ENCODE data around the gene METTL1.
"Not testable (repeated sequence)": the region's sequence is repeated elsewhere in the genome, so short reads cannot be mapped to it uniquely, and the experiment has no call there.

Gene METTL1

DNA sequence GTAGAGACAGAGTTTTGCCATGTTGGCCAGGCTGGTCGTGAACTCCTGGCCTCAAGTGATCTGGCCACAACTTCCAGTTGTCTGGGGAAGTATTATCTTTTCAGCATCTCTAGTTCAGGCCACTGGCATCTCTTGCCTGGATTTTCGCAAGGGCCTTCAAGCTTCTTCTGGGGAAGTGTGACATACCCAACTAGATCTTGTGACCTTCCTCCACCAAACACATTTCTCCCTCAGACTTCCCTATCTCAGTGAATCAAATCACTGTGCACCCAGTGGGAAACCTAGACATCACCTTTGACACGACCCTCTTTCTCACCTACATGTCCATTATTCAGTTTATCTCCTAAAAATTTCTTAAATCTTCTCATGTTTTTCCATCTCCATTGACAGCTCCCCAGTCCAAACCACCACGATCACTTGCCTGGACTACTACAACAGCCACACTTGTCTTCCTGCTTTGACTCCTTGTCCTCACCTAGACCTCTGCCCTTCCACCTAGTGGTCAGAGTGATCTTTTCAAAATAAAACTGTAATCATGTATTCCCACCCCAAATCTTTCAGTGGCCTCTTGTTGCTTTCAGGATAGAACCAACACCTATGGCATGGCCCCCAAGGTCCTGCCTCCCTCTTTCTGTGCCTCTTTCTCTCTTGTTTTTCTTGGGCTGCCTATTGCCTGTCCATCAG is 3.8 kb upstream of the METTL1 start:
- no peaks in the 10 kb centered on the region for H4K20me1 ChIP-seq (ENCODE audit: low read depth, low read length)
- no peaks in the 10 kb centered on the region for H3K9me2 ChIP-seq (replicated peaks; ENCODE audit: insufficient read depth, low read length)
- H3K9me3 ChIP-seq (ENCODE audit: insufficient read depth, low read length): no peaks in the 10 kb centered on the region
- no peak overlapping the region for H3K4me3 ChIP-seq (ENCODE audit: insufficient read depth, low read length, poor library complexity, severe bottlenecking)
- H3K27ac ChIP-seq (ENCODE audit: low read depth, low read length): no peak overlapping the region
- H3K36me3 ChIP-seq (ENCODE audit: low read length): no peaks in the 10 kb centered on the region
- 0 out of 2 replicates have a peak, but pooled peaks cover 5% of the 10 kb centered on the region for H3F3A ChIP-seq (ENCODE audit: insufficient read depth)
- no peak overlapping the region for H2AFZ ChIP-seq (ENCODE audit: low read depth, low read length, severe bottlenecking)
- TF ChIP-seq, protein P1, sequence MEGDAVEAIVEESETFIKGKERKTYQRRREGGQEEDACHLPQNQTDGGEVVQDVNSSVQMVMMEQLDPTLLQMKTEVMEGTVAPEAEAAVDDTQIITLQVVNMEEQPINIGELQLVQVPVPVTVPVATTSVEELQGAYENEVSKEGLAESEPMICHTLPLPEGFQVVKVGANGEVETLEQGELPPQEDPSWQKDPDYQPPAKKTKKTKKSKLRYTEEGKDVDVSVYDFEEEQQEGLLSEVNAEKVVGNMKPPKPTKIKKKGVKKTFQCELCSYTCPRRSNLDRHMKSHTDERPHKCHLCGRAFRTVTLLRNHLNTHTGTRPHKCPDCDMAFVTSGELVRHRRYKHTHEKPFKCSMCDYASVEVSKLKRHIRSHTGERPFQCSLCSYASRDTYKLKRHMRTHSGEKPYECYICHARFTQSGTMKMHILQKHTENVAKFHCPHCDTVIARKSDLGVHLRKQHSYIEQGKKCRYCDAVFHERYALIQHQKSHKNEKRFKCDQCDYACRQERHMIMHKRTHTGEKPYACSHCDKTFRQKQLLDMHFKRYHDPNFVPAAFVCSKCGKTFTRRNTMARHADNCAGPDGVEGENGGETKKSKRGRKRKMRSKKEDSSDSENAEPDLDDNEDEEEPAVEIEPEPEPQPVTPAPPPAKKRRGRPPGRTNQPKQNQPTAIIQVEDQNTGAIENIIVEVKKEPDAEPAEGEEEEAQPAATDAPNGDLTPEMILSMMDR (IDR thresholded peaks at IDR 0.05; ENCODE audit: insufficient read depth, low read length, poor library complexity, severe bottlenecking): no peak
- no peak for TF ChIP-seq EZH2phosphoT487 (conservative IDR thresholded peaks at IDR 0.05; ENCODE audit: low read length)
- no peak overlapping the region for H3K9ac ChIP-seq (ENCODE audit: low read length)
- no peaks in the 10 kb centered on the region for H3K79me2 ChIP-seq (ENCODE audit: insufficient read depth, low read length)
- no peaks in the 10 kb centered on the region for H3K27me3 ChIP-seq (ENCODE audit: low read length)
- no peak overlapping the region for H3K4me2 ChIP-seq (ENCODE audit: low read depth, low read length, poor library complexity, severe bottlenecking)

DNA sequence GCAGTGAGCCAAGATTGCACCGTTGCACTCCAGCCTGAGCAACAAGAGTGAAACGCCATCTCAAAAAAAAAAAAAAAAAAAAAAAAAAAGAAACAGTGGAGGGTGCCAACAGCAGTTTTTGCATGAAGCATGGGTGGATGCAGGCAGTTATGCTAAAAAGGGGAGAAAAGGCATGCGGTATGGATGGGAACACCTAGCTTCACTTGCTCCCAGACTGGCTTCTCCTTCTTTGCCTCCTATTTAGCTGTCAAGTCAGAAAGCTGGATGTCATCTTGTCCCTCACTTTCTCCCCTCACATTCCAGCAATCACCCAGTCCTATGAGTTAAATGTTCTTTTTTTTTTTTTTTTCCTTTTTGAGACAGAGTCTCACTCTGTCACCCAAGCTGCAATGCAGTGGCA is 3.1 kb upstream of the METTL1 start:
- H3K79me2 ChIP-seq (ENCODE audit: insufficient read depth, low read length): no peaks in the 10 kb centered on the region
- no peaks in the 10 kb centered on the region for H3K27me3 ChIP-seq (ENCODE audit: low read length)
- H3K4me3 ChIP-seq (ENCODE audit: insufficient read depth, low read length, poor library complexity, severe bottlenecking): no peak overlapping the region
- H4K20me1 ChIP-seq (ENCODE audit: low read depth, low read length): no peaks in the 10 kb centered on the region
- no peak overlapping the region for H2AFZ ChIP-seq (ENCODE audit: low read depth, low read length, severe bottlenecking)
- no peak overlapping the region for H3K9ac ChIP-seq (ENCODE audit: low read length)
- no peaks in the 10 kb centered on the region for H3K36me3 ChIP-seq (ENCODE audit: low read length)
- H3K9me2 ChIP-seq (replicated peaks; ENCODE audit: insufficient read depth, low read length): no peaks in the 10 kb centered on the region
- H3K4me2 ChIP-seq (ENCODE audit: low read depth, low read length, poor library complexity, severe bottlenecking): no peak overlapping the region
- TF ChIP-seq EZH2phosphoT487 (conservative IDR thresholded peaks at IDR 0.05; ENCODE audit: low read length): no peak
- TF ChIP-seq, protein P1 (IDR thresholded peaks at IDR 0.05; ENCODE audit: insufficient read depth, low read length, poor library complexity, severe bottlenecking): no peak
- 0 out of 2 replicates have a peak, but pooled peaks cover 5% of the 10 kb centered on the region for H3F3A ChIP-seq (ENCODE audit: insufficient read depth)
- H3K27ac ChIP-seq (ENCODE audit: low read depth, low read length): no peak overlapping the region
- no peaks in the 10 kb centered on the region for H3K9me3 ChIP-seq (ENCODE audit: insufficient read depth, low read length)

DNA sequence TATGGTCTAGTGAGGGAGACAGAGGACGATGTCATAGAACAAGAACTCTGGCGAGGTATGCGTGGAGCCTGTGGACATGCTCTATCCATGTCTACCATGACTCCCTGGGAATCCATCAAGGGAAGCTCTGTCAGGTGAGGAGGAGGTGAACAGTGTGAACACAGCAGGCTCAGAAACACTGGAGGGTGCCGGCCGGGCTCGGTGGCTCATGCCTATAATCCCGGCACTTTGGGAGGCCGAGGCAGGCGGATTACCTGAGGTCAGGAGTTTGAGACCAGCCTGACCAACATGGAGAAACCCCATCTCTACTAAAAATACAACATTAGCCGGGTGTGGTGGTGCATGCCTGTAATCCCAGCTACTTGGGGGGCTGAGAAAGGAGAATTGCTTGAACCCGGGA is 2.7 kb upstream of the METTL1 start:
- not testable (repeated sequence) for H4K20me1 ChIP-seq (ENCODE audit: low read depth, low read length); H3K79me2 ChIP-seq (ENCODE audit: insufficient read depth, low read length)

More for the DNA sequence above, 2.7 kb upstream of the METTL1 start:
- not testable (repeated sequence) for H3K9me3 ChIP-seq (ENCODE audit: insufficient read depth, low read length); H3K36me3 ChIP-seq (ENCODE audit: low read length); H3F3A ChIP-seq (ENCODE audit: insufficient read depth); H3K4me3 ChIP-seq (ENCODE audit: insufficient read depth, low read length, poor library complexity, severe bottlenecking); H2AFZ ChIP-seq (ENCODE audit: low read depth, low read length, severe bottlenecking); H3K27ac ChIP-seq (ENCODE audit: low read depth, low read length); H3K27me3 ChIP-seq (ENCODE audit: low read length); H3K9ac ChIP-seq (ENCODE audit: low read length); H3K4me2 ChIP-seq (ENCODE audit: low read depth, low read length, poor library complexity, severe bottlenecking); H3K9me2 ChIP-seq (replicated peaks; ENCODE audit: insufficient read depth, low read length)

Data from SU-DHL-6 (cell line).